ENCODE data around the gene CDH23. TPM values are rescaled to one million over a fixed set of nuclear protein-coding genes. Genes with fewer than 3 reads are reported as not detected.

CDH23 gene
- total and polyA plus RNA-seq, 2 of the 8 experiments (the other 6 are each of a cell fraction or from before 2014, with no cell fraction given) = 1.9 to 4.9 TPM

GRCh38 chr10:71780719-71781118 lies 384.0 kb downstream of the CDH23 start:
- Histone ChIP-seq H3K4me1 (replicated peaks in 1 of 4; ENCODE audit: control insufficient read depth in 3 of 4, insufficient read depth in 4 of 4, low read length in 3 of 4) (peaks cover 0 to 6% (median 3%) of the 10 kb centered on the region in 4 experiments; a peak in 5 of 7 replicates), H4K8ac (ENCODE audit: extremely low read depth, insufficient read depth, low read length) (no peak overlapping the region), H4K5ac (ENCODE audit: insufficient read length, low read depth, low read length) (no peak overlapping the region), H3K4me3 (ENCODE audit: extremely low read depth in 1 of 4, insufficient read depth in 2 of 4, low read depth in 3 of 4, low read length in 4 of 4) (no peak overlapping the region), H3K56ac (replicated peaks; ENCODE audit: insufficient read length, low read depth, low read length) (no peak overlapping the region), H4K91ac (replicated peaks; ENCODE audit: insufficient read length, low read length) (no peak overlapping the region), H3K27ac (ENCODE audit: low read depth, low read length) (no peak overlapping the region), H3K14ac (ENCODE audit: insufficient read length) (no peak overlapping the region), H3K79me1 (ENCODE audit: low read depth, low read length) (no peaks in the 10 kb centered on the region; the same call in 1 of the 2 replicates), H2AK5ac (ENCODE audit: low read depth, low read length) (no peak overlapping the region), H2BK5ac (ENCODE audit: low read depth, low read length) (no peak overlapping the region), H2BK120ac (replicated peaks; ENCODE audit: low read depth, low read length) (no peak overlapping the region), H3K36me3 (ENCODE audit: control insufficient read depth in 2 of 4, insufficient read depth in 4 of 4, low read length in 3 of 4) (no peaks in the 10 kb centered on the region), H4K20me1 (replicated peaks in 1 of 2; ENCODE audit: control insufficient read depth in 1 of 2, insufficient read depth in 2 of 2, low read length in 2 of 2) (no peaks in the 10 kb centered on the region), H3K4me2 (ENCODE audit: insufficient read depth in 1 of 2, low read depth in 2 of 2, low read length in 2 of 2) (no peak overlapping the region), H3K9me3 (ENCODE audit: insufficient read depth in 2 of 2, low read depth in 1 of 2, low read length in 1 of 2) (0 out of 4 replicates have a peak, but pooled peaks cover 0 to 6% of the 10 kb centered on the region in 2 experiments), H3K4ac (replicated peaks; ENCODE audit: insufficient read length, low read depth, low read length) (no peak overlapping the region), H3K23me2 (ENCODE audit: low read depth, low read length) (no peaks in the 10 kb centered on the region), H2AFZ (ENCODE audit: low read length) (no peak overlapping the region), H3K18ac (ENCODE audit: extremely low read depth, low read length) (no peak overlapping the region), H3K9ac (replicated peaks in 1 of 4; ENCODE audit: extremely low read depth in 1 of 4, low read depth in 3 of 4, low read length in 3 of 4) (no peak overlapping the region), H3K23ac (ENCODE audit: insufficient read length) (no peak overlapping the region), H3K79me2 (ENCODE audit: control insufficient read depth in 1 of 2, insufficient read depth in 2 of 2, low read length in 2 of 2) (no peaks in the 10 kb centered on the region), H3K27me3 (replicated peaks in 1 of 4; ENCODE audit: control insufficient read depth in 3 of 4, extremely low read depth in 1 of 4, insufficient read depth in 3 of 4, low read length in 3 of 4) (no peaks in the 10 kb centered on the region), H2BK20ac (ENCODE audit: low read length) (no peak overlapping the region), H2BK12ac (ENCODE audit: low read depth, low read length) (no peak overlapping the region), H2BK15ac (ENCODE audit: low read length) (no peak overlapping the region)
- CTCF ChIA-PET (ENCODE audit: partially characterized antibody) = interaction anchor here (0.8 to 2.3 kb wide), 4 partner anchors 13 to 25 kb away, joined by 4 to 11 read pairs (median 4); no protein-coding TSS in a partner anchor
- TF ChIP-seq CTCF (IDR thresholded peaks at IDR 0.05; ENCODE audit: control extremely low read depth in 1 of 3, insufficient read depth in 1 of 3, low read depth in 1 of 3, low read length in 3 of 3) (peak; percentile 23 to 47 (median 32); a peak in 3 of 4 replicates), ASH2L (IDR thresholded peaks at IDR 0.05; ENCODE audit: low read length) (no peak), RAD21 (IDR thresholded peaks at IDR 0.05 in 1 of 2, conservative IDR thresholded peaks at IDR 0.05 in 1 of 2; ENCODE audit: low read depth in 2 of 2, low read length in 2 of 2) (peak; percentile 55 to 67), HDAC2 (IDR thresholded peaks at IDR 0.05; ENCODE audit: borderline replicate concordance in 1 of 2, low read depth in 2 of 2, low read length in 2 of 2) (no peak)
- 86% methylated on average over 9 of the region's 9 CpGs; no CpG with 5 or more reads in 1 of the 2 experiments for WGBS, 2 experiments (ENCODE audit: extremely low coverage in 1 of 2, insufficient coverage in 1 of 2, insufficient read length in 1 of 2, insufficient replicate concordance in 2 of 2, low coverage in 1 of 2, low lambda C conversion rate in 2 of 2, missing lambda C conversion rate in 1 of 2)
- DNase-seq (ENCODE audit: low read depth in 1 of 2, low spot score in 2 of 2) (no peak), FAIRE-seq (peak; percentile 32)
- POLR2A ChIA-PET (ENCODE audit: partially characterized antibody) = no interaction called here
